H1 (cell line): ENCODE measurements around the gene TBC1D13.

Source experiments
- CEBPB ChIP-seq: IDR thresholded peaks from 2 replicates; pipeline ENCODE4 v1.6.1; 2012; ENCODE audit warnings: low read depth, low read length
- CHD2 ChIP-seq: IDR thresholded peaks from 2 replicates; pipeline ENCODE4 v1.6.1; 2012; ENCODE audit warnings: low read length, improper control_type of control experiment
- CTCF ChIP-seq, 3 experiments: IDR thresholded peaks; 1 replicate in 2 of 3; 2 replicates in 1 of 3; pipeline versions ENCODE4 v1.5.1 to v1.6.1; 2011; ENCODE audit warnings: low read length in 3 of 3, mild to moderate bottlenecking in 3 of 3, inconsistent platforms in 2 of 3, low read depth in 1 of 3, moderate library complexity in 1 of 3; ENCODE audit not compliant: insufficient read depth in 1 of 3; ENCODE audit errors: control extremely low read depth in 1 of 3
- HDAC6 ChIP-seq: IDR thresholded peaks from one replicate; pipeline ENCODE4 v1.7.1; 2012; ENCODE audit warnings: low read depth, mild to moderate bottlenecking, inconsistent platforms, low read length, moderate library complexity
- JUN ChIP-seq: IDR thresholded peaks from 2 replicates; pipeline ENCODE4 v1.6.1; 2011; ENCODE audit warnings: low read depth, mild to moderate bottlenecking, improper control_type of control experiment, low read length
- ZNF274 ChIP-seq: IDR thresholded peaks from 2 replicates; pipeline ENCODE4 v1.7.0; 2012; ENCODE audit warnings: low read length, borderline replicate concordance; ENCODE audit errors: extremely low read depth

GRCh38 chr9:128825923-128826700 lies 39.1 kb downstream of the TBC1D13 start:
- TF ChIP-seq CHD2 = no peak
- TF ChIP-seq HDAC6 = no peak
- no peak for TF ChIP-seq CEBPB
- peak in 2 of 3 experiments; percentile 9 to 22; a peak in 2 of 4 replicates for TF ChIP-seq CTCF (IDR thresholded peaks at IDR 0.05; ENCODE audit: control extremely low read depth in 1 of 3, insufficient read depth in 1 of 3, low read depth in 1 of 3, low read length in 3 of 3)
- no peak for TF ChIP-seq ZNF274
- no peak for TF ChIP-seq JUN
